Keratinocyte (primary cell): ENCODE results near the gene MTMR2.

Source experiments
- EZH2 ChIP-seq: IDR thresholded peaks from one replicate; pipeline ENCODE4 v1.6.1; 2012; ENCODE audit warnings: inconsistent platforms, mild to moderate bottlenecking, low read length, moderate library complexity
- TF ChIP-seq, protein P1 (sequence below), 3 experiments: IDR thresholded peaks in 1 of 3; conservative IDR thresholded peaks in 1 of 3; optimal IDR thresholded peaks in 1 of 3; 2 replicates in 2 of 3; 3 replicates in 1 of 3; pipeline versions ENCODE3 to v1.5.1; 2011; ENCODE audit warnings: low read length in 3 of 3, mild to moderate bottlenecking in 3 of 3, moderate library complexity in 2 of 3, control low read depth in 1 of 3, inconsistent platforms in 1 of 3; ENCODE audit not compliant: insufficient read depth in 2 of 3; ENCODE audit errors: extremely low read depth in 1 of 3

- TF ChIP-seq, protein P1, sequence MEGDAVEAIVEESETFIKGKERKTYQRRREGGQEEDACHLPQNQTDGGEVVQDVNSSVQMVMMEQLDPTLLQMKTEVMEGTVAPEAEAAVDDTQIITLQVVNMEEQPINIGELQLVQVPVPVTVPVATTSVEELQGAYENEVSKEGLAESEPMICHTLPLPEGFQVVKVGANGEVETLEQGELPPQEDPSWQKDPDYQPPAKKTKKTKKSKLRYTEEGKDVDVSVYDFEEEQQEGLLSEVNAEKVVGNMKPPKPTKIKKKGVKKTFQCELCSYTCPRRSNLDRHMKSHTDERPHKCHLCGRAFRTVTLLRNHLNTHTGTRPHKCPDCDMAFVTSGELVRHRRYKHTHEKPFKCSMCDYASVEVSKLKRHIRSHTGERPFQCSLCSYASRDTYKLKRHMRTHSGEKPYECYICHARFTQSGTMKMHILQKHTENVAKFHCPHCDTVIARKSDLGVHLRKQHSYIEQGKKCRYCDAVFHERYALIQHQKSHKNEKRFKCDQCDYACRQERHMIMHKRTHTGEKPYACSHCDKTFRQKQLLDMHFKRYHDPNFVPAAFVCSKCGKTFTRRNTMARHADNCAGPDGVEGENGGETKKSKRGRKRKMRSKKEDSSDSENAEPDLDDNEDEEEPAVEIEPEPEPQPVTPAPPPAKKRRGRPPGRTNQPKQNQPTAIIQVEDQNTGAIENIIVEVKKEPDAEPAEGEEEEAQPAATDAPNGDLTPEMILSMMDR (optimal IDR thresholded peaks at IDR 0.05 in 1 of 3, IDR thresholded peaks at IDR 0.05 in 1 of 3, conservative IDR thresholded peaks at IDR 0.05 in 1 of 3; ENCODE audit: extremely low read depth in 1 of 3, insufficient read depth in 2 of 3, low read length in 3 of 3): no peak
- no peak for TF ChIP-seq EZH2
These were observed 39.5 kb downstream of the MTMR2 start for GRCh38 chr11:95884376-95884775.
